Lung (tissue), 14 donors: ENCODE data around the gene GAGE12D. TPM values are rescaled to one million over a fixed set of nuclear protein-coding genes. Genes with fewer than 3 reads are reported as not detected.
"Not testable (repeated sequence)": the region's sequence is repeated elsewhere in the genome, so short reads cannot be mapped to it uniquely, and the experiment has no call there.

Source experiments
- ATAC-seq: fragments of 200-7000 bp; cut with Tn5 transposase; one replicate; pipeline ENCODE4 v1.9.1; 2020; ENCODE audit warnings: moderate number of reproducible peaks; ENCODE audit not compliant: insufficient read depth, low FRiP score
- DNase-seq, 3 donors: peaks; one replicate each; pipeline ENCODE4 v3.0.0-alpha.2; 2013 to 2017
- H3K27ac ChIP-seq, 2 donors: one replicate each; pipeline ENCODE4 v1.5.1; 2013; ENCODE audit warnings: mild to moderate bottlenecking in 2 of 2, moderate library complexity in 2 of 2, control low read depth in 1 of 2, inconsistent platforms in 1 of 2, low read depth in 1 of 2, low read length in 1 of 2
- H3K27me3 ChIP-seq, 3 donors: one replicate each; pipeline ENCODE4 v1.5.1; 2013; ENCODE audit warnings: low read length in 2 of 3; ENCODE audit not compliant: control insufficient read depth in 3 of 3, insufficient read depth in 3 of 3
- H3K36me3 ChIP-seq, 4 donors: one replicate each; pipeline ENCODE4 v1.5.1; 2013; ENCODE audit warnings: low read length in 4 of 4, mild to moderate bottlenecking in 1 of 4, moderate library complexity in 1 of 4; ENCODE audit not compliant: control insufficient read depth in 4 of 4, insufficient read depth in 4 of 4
- H3K4me1 ChIP-seq, 5 donors: one replicate each; pipeline ENCODE4 v1.5.1; 2013; ENCODE audit warnings: low read length in 5 of 5, mild to moderate bottlenecking in 2 of 5, moderate library complexity in 1 of 5; ENCODE audit not compliant: control insufficient read depth in 5 of 5, insufficient read depth in 5 of 5
- H3K4me3 ChIP-seq: one replicate; pipeline ENCODE4 v1.5.1; 2013; ENCODE audit warnings: mild to moderate bottlenecking, control low read depth, moderate library complexity
- H3K9ac ChIP-seq, 2 donors: one replicate each; pipeline ENCODE4 v1.5.1; 2013; ENCODE audit warnings: low read length in 2 of 2, control low read depth in 1 of 2; ENCODE audit not compliant: insufficient read depth in 1 of 2
- H3K9me3 ChIP-seq, 4 donors: one replicate each; pipeline ENCODE4 v1.5.1; 2013; ENCODE audit warnings: low read length in 3 of 4, mild to moderate bottlenecking in 1 of 4, moderate library complexity in 1 of 4; ENCODE audit not compliant: control insufficient read depth in 4 of 4, insufficient read depth in 3 of 4
- WGBS, 2 donors: extraction: QIAGEN DNeasy Blood & Tissue Kit; methylation state at CpG; one replicate each; pipeline ENCODE4 v1.1.7; 2013; 5-methylcytosine and 5-hydroxymethylcytosine counted together
- long read RNA-seq, 5 donors: transcript quantifications; one replicate each; lab custom pipeline, GENCODE V29; 2026
- polyA plus RNA-seq, 2 donors: library from polyadenylated mRNA; stranded (reverse); fragments of 200-250 nt; gene quantifications; one replicate each; pipeline ENCODE4 v1.2.1, GENCODE V29; 2013
- total RNA-seq, 2 donors: library from RNA; depleted of rRNA in 1 of 2; stranded (reverse); fragments of >200 nt in 1 of 2; gene quantifications; one replicate each; pipeline ENCODE4 v1.2.1, GENCODE V29; 2014 to 2021
- donor health status: Bipolar disorder and iron deficiency.
- donor health status: healthy.
- donor health status: DM: yes; HTN: yes; CAD: no.

The GAGE12D gene
- total RNA-seq (not detected), polyA plus RNA-seq (not detected)
- long read RNA-seq, donor 1 = 0 reads
- long read RNA-seq, donor 2 = 0 reads
- long read RNA-seq, donor 3 = 0 reads
- long read RNA-seq, donor 4 = 0 reads
- long read RNA-seq, donor 5 = 0 reads

- H3K36me3 ChIP-seq, H3K9ac ChIP-seq, H3K27me3 ChIP-seq, H3K9me3 ChIP-seq, H3K4me3 ChIP-seq, DNase-seq, ATAC-seq, H3K27ac ChIP-seq, H3K4me1 ChIP-seq: not testable (repeated sequence)
- no CpG with 5 or more reads among the region's 16 CpGs for WGBS, 2 donors
Observed at GRCh38 chrX:49541433-49541832, at the start of gene GAGE12D. Gene GAGE12D, plus strand, starts transcription at chrX:49541733. Its CDS starts 1,155 bp downstream, at chrX:49542888.

GRCh38 chrX:49531877-49532276, 9.7 kb upstream of the GAGE12D start, which contains the start of gene GAGE12C:
Gene GAGE12C, plus strand, starts transcription at chrX:49532177. Its CDS starts 1,155 bp downstream, at chrX:49533332.
- not testable (repeated sequence) for H3K4me1 ChIP-seq, H3K4me3 ChIP-seq, H3K27me3 ChIP-seq, H3K9ac ChIP-seq, H3K36me3 ChIP-seq, DNase-seq, H3K27ac ChIP-seq, ATAC-seq, H3K9me3 ChIP-seq
- whole genome bisulfite sequencing, 2 donors = no CpG with 5 or more reads among the region's 16 CpGs

GRCh38 chrX:49550989-49551388, 9.5 kb downstream of the GAGE12D start, which contains the start of gene GAGE12E:
Gene GAGE12E, plus strand, starts transcription at chrX:49551289. Its CDS starts 1,155 bp downstream, at chrX:49552444.
- WGBS, 2 donors = no CpG with 5 or more reads among the region's 16 CpGs
- H3K4me1 ChIP-seq, ATAC-seq, H3K4me3 ChIP-seq, DNase-seq, H3K9ac ChIP-seq, H3K27ac ChIP-seq, H3K9me3 ChIP-seq, H3K27me3 ChIP-seq, H3K36me3 ChIP-seq: not testable (repeated sequence)

- not testable (repeated sequence) for ATAC-seq, H3K4me1 ChIP-seq
Observed at GRCh38 chrX:49560542-49560941, 19.0 kb downstream of the GAGE12D start, which contains the start of gene GAGE12F. Gene GAGE12F, plus strand, starts transcription at chrX:49560842. Its CDS starts 1,155 bp downstream, at chrX:49561997.

GRCh38 chrX:49568728-49569127, 27.2 kb downstream of the GAGE12D start:
- H3K9me3 ChIP-seq, H3K4me3 ChIP-seq, ATAC-seq, H3K4me1 ChIP-seq, H3K36me3 ChIP-seq, DNase-seq, H3K9ac ChIP-seq, H3K27me3 ChIP-seq, H3K27ac ChIP-seq: not testable (repeated sequence)
- no CpG with 5 or more reads among the region's 11 CpGs for WGBS, 2 donors

More at GRCh38 chrX:49560542-49560941, 19.0 kb downstream of the GAGE12D start, which contains the start of gene GAGE12F:
- H3K27me3 ChIP-seq, H3K36me3 ChIP-seq, H3K4me3 ChIP-seq, DNase-seq, H3K9ac ChIP-seq, H3K9me3 ChIP-seq, H3K27ac ChIP-seq: not testable (repeated sequence)
- no CpG with 5 or more reads among the region's 16 CpGs for WGBS, 2 donors

- H3K27me3 ChIP-seq, DNase-seq, H3K9ac ChIP-seq, H3K36me3 ChIP-seq, H3K4me3 ChIP-seq, ATAC-seq, H3K9me3 ChIP-seq, H3K4me1 ChIP-seq, H3K27ac ChIP-seq: not testable (repeated sequence)
- WGBS, 2 donors = no CpG with 5 or more reads among the region's 13 CpGs
Observed at GRCh38 chrX:49569152-49569551, 27.6 kb downstream of the GAGE12D start.

- not testable (repeated sequence) for H3K36me3 ChIP-seq, H3K27me3 ChIP-seq, DNase-seq, H3K4me3 ChIP-seq, H3K4me1 ChIP-seq, H3K9me3 ChIP-seq, ATAC-seq, H3K9ac ChIP-seq, H3K27ac ChIP-seq
- no CpG with 5 or more reads among the region's 16 CpGs for WGBS, 2 donors
Observed at GRCh38 chrX:49570100-49570499, 28.6 kb downstream of the GAGE12D start, which contains the start of gene GAGE12G. Gene GAGE12G, plus strand, starts transcription at chrX:49570400. Its CDS starts 1,155 bp downstream, at chrX:49571555.

GRCh38 chrX:49579649-49580048, 38.1 kb downstream of the GAGE12D start, which contains the start of gene GAGE12H:
Gene GAGE12H, plus strand, starts transcription at chrX:49579949. Its CDS starts 1,155 bp downstream, at chrX:49581104.
- not testable (repeated sequence) for H3K27ac ChIP-seq, ATAC-seq, H3K9me3 ChIP-seq, H3K9ac ChIP-seq, DNase-seq, H3K4me3 ChIP-seq, H3K36me3 ChIP-seq, H3K4me1 ChIP-seq, H3K27me3 ChIP-seq
- no CpG with 5 or more reads among the region's 16 CpGs for WGBS, 2 donors
